Subcutaneous abdominal adipose tissue (tissue), 5 donors: Measurements from ENCODE around the gene ANGPT4.
"Not testable (repeated sequence)": the region's sequence is repeated elsewhere in the genome, so short reads cannot be mapped to it uniquely, and the experiment has no call there.

ENCODE experiments used
- H3K27ac ChIP-seq: one replicate; pipeline ENCODE4 v1.7.0; 2013; ENCODE audit warnings: low read depth, mild to moderate bottlenecking, inconsistent platforms, low read length, moderate library complexity
- H3K27me3 ChIP-seq, 5 donors: one replicate each; pipeline ENCODE4 v1.7.0; 2013; ENCODE audit warnings: low read length in 5 of 5, inconsistent platforms in 1 of 5; ENCODE audit not compliant: control insufficient read depth in 5 of 5, insufficient read depth in 4 of 5
- H3K36me3 ChIP-seq, 5 donors: one replicate each; pipeline ENCODE4 v1.7.0; 2013; ENCODE audit warnings: low read length in 5 of 5; ENCODE audit not compliant: control insufficient read depth in 5 of 5, insufficient read depth in 5 of 5
- H3K4me1 ChIP-seq, 5 donors: one replicate each; pipeline ENCODE4 v1.7.0; 2013; ENCODE audit warnings: low read length in 5 of 5, mild to moderate bottlenecking in 3 of 5, moderate library complexity in 1 of 5; ENCODE audit not compliant: control insufficient read depth in 5 of 5, insufficient read depth in 5 of 5
- H3K4me3 ChIP-seq, 5 donors: one replicate each; pipeline ENCODE4 v1.7.0; 2013; ENCODE audit warnings: low read length in 5 of 5, low read depth in 1 of 5
- H3K9ac ChIP-seq, 5 donors: one replicate each; pipeline ENCODE4 v1.7.0; 2013; ENCODE audit warnings: low read length in 5 of 5, mild to moderate bottlenecking in 4 of 5, moderate library complexity in 3 of 5
- H3K9me3 ChIP-seq, 5 donors: one replicate each; pipeline ENCODE4 v1.7.0; 2013; ENCODE audit warnings: low read length in 5 of 5; ENCODE audit not compliant: control insufficient read depth in 5 of 5
- donor health status: healthy.
- donor health status: healthy.
- donor health status: healthy.
- donor health status: healthy.
- donor health status: healthy.

ANGPT4 gene

DNA sequence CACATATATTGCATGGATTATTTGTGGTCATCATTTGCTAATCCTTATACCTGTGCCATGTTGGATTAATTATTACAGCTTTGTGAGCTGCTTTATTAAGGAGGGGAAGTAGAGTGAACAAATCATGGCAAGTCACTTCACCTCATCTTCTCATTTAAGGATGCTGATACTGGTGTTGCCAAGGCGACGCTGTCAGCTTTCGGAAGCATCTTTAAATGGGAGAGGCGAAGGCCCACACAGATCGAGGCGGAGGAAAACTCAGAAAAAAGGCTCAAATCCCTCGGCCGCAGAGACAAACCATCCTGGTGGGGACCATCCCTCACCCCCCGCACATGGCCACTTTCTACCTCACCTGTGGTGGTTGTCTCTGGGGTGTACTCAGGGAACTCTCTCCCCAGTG, 47.9 kb downstream of the ANGPT4 start:
- H3K27me3 ChIP-seq, result peaks cover 0 to 12% (median 2%) of the 10 kb centered on the region in 5 donors
- H3K36me3 ChIP-seq, result no peaks in the 10 kb centered on the region
- no peak overlapping the region for H3K4me3 ChIP-seq
- no peaks in the 10 kb centered on the region for H3K9me3 ChIP-seq
- no peaks in the 10 kb centered on the region for H3K4me1 ChIP-seq
- H3K9ac ChIP-seq, result no peak overlapping the region
- no peak overlapping the region for H3K27ac ChIP-seq

DNA sequence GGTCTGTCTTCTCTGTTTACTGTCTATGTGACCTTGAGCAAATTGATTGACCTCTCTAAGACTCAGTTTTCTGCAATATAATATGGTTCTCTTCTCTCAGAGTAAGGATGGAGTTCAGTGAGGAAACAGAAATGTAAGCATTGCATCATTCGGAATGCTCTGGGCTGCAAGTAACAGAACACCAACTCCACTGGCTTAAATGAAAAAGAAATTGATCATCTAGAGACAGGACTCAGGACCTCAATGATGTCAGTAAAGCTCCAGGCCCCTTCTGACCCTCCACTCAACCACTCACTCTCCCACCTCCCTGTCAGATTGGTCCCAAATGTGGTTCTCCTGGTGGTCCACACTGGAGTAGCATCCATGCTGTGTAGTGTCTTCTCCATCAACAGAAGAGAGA, 50.7 kb downstream of the ANGPT4 start:
- Histone ChIP-seq H3K9ac (no peak overlapping the region), H3K4me3 (no peak overlapping the region), H3K27me3 (peaks cover 0 to 4% (median 0%) of the 10 kb centered on the region in 5 donors), H3K9me3 (no peaks in the 10 kb centered on the region), H3K36me3 (no peaks in the 10 kb centered on the region), H3K4me1 (no peaks in the 10 kb centered on the region), H3K27ac (no peak overlapping the region)

DNA sequence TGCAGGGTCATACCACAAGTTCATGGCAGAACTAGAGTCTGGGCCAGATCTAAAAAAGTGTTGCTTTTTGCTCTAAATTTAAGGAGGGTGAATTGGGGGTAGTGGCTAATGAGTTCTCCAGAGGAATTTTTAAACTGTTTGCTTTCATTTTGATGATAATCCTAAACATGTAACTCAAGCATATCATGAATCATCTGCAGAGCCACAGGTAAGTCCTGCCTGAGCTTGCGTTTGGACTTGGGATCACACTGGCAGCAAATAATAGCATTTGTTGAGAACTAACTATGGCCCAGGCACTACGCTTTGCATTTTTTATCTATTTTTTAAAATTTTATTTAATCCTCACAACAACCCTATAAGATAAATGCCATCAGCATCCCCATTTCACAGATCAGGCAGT, 55.2 kb downstream of the ANGPT4 start:
- Histone ChIP-seq H3K9me3 (no peaks in the 10 kb centered on the region), H3K27ac (no peak overlapping the region), H3K36me3 (no peaks in the 10 kb centered on the region), H3K27me3 (no peaks in the 10 kb centered on the region), H3K9ac (no peak overlapping the region), H3K4me3 (no peak overlapping the region), H3K4me1 (peaks cover 0 to 7% (median 2%) of the 10 kb centered on the region in 5 donors)

DNA sequence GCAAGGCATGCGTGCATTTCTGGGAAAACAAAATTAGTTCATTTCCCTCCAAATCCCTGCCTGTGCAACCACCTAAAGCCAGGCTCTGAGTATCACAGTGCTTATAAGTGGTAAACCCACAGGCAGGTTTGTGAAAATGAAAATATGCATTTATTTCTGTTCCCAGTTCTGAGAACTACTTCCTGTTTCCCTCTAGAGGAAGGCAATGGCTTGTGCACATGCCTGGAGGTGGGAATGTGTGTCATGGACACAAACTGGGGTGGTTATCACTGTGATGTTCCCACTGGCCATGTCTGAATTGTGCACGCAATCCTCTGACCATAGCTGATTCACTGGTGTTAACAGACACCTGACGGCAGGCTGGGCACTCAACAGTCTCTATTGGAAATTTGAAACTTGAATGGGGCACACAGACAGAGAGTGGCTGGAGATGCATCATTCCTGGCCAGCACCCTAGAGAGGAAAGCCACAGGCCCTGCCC, 56.3 kb downstream of the ANGPT4 start:
- Histone ChIP-seq H3K27me3 (no peaks in the 10 kb centered on the region), H3K9ac (no peak overlapping the region), H3K27ac (no peak overlapping the region), H3K4me3 (no peak overlapping the region), H3K9me3 (no peaks in the 10 kb centered on the region), H3K36me3 (no peaks in the 10 kb centered on the region), H3K4me1 (peaks cover 0 to 11% (median 2%) of the 10 kb centered on the region in 5 donors)

DNA sequence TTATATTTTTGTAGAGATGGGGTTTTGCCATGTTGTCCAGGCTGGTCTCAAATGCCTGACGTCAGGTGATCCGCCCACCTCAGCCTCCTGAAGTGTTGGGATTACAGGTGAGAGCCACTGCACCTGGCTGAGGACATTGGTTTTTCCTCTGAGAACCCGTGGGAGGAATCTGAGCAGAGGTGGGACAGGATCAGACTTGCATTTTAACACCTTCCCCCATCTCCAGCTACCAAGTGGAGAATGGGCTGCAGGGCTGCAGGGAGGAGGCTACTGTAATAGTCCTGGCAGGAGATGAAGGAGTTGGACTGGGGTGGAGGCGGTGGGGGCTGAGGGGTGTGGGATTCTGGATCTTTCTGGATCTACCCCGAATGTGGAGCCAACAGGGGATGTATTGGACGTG, 58.1 kb downstream of the ANGPT4 start:
- Histone ChIP-seq H3K27ac (no peak overlapping the region), H3K9me3 (no peaks in the 10 kb centered on the region), H3K4me1 (peaks cover 0 to 11% (median 2%) of the 10 kb centered on the region in 5 donors), H3K9ac (no peak overlapping the region), H3K36me3 (no peaks in the 10 kb centered on the region), H3K4me3 (no peak overlapping the region), H3K27me3 (no peaks in the 10 kb centered on the region)

DNA sequence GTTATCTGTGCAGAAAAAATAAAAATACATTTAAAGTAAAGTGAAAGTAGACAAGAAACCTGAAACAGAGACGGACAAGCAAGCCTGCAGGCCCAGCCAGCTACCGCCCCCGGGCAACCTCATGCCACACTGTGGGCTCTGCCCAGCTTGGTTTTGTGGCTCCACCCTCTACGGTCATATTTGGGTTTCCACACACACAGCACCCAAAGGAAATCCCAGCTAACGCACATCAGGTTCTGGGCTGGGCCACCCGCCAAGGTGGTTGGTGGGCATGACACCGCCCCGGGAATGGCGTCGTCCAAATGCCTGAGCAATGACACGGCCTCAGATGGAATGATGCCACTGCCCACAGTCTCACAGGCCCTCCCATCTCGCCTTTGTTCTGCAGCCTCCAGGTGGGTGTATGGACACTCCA, 59.8 kb downstream of the ANGPT4 start:
- H3K4me1 ChIP-seq, result peaks cover 0 to 11% (median 2%) of the 10 kb centered on the region in 5 donors
- no peaks in the 10 kb centered on the region for H3K27me3 ChIP-seq
- H3K4me3 ChIP-seq, result no peak overlapping the region
- no peak overlapping the region for H3K9ac ChIP-seq
- H3K27ac ChIP-seq, result no peak overlapping the region
- H3K9me3 ChIP-seq, result no peaks in the 10 kb centered on the region
- H3K36me3 ChIP-seq, result no peaks in the 10 kb centered on the region

DNA sequence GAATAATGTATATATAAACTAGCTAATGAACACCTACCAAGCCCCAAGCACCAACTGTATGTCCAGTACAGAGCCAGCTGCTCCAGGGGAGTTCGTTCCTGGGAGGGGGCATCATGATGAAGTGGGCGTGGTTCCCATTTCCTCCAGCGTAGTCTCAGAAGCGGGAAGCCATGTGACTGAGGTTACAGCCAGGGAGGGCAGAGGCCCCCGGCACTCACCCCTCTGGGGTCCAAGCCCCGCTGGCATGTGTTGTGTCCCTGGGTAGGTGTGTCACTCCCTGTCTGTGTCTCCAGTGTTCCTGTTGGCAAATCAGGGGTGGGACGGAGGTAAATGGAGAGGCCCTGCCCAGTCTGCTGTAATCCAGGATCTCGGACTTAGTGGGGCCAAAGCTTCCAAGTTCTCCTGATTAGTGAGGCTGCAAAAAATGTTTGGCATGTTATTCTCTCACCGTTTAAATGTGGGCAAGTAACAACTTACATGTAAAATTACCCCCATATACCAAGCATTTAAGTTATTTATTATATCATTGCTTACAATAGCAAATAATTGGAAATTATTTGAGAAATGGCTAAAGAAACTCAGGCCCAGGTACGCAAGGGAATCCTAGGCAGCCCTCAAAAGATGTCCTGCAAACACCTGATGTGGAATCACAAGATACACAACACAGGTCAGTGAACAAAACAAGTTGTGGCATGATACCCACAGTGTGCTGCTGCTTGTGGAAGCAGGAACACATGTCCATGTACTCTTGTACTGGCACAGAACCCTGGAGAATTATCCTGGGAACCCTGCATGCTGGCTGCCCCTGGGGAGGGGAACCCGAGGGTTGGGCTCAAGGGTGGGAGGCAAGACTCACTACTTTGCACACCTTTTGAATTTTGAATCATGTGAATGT, 60.4 kb downstream of the ANGPT4 start:
- H3K9ac ChIP-seq, result no peak overlapping the region
- no peak overlapping the region for H3K27ac ChIP-seq
- peaks cover 0 to 11% (median 2%) of the 10 kb centered on the region in 5 donors for H3K4me1 ChIP-seq
- H3K9me3 ChIP-seq, result no peaks in the 10 kb centered on the region
- H3K36me3 ChIP-seq, result no peaks in the 10 kb centered on the region
- no peaks in the 10 kb centered on the region for H3K27me3 ChIP-seq
- H3K4me3 ChIP-seq, result no peak overlapping the region

DNA sequence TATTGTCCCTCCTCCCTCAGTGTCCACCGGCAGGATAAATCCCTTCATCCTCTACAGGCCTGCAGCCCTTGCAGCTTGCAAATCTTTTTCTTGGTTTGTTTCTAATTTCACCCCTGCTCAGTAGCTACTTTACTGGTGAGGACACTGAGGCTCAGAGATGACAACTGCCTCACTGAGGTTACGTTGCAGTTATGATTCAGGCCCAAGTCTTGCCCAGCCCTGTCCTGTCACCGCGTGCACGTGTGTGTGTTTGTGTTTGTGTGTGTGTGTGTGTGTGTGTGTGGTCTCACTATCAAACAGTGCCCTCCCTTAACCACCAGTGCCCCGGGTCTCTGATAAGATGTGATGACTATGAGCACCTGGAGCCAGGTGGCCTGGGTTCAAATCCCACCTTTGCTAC, 61.5 kb downstream of the ANGPT4 start:
- Histone ChIP-seq H3K9ac (no peak overlapping the region), H3K9me3 (no peaks in the 10 kb centered on the region), H3K4me3 (no peak overlapping the region), H3K36me3 (no peaks in the 10 kb centered on the region), H3K4me1 (peaks cover 0 to 6% (median 0%) of the 10 kb centered on the region in 5 donors), H3K27me3 (no peaks in the 10 kb centered on the region), H3K27ac (no peak overlapping the region)

DNA sequence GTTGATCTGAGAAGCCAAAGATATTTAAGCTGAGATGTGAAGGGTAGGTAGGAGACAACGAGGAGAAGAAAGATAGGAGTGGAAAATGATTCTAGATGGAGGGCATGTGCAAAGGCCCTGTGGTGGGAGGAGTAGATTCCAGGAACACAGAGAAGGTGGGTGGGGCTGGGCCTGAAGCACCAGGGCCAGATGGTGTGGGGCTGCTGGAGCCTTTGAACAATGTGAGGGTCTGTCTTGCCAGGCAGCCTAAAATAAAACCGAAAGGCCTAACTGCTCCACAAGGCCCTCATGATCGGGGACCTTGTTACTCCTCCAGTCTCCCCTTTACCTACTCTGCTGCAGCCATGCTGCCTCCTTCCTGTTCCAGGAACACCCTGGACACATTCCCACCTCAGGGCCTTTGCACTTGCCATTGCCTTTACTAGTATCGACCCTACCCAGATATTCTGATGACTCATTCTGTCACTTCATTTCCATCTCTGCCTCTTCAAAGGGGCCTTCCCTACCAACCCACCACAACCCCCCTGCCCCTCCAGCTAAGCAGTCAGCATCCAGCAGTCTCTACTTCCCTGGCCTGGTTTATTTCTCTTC, 62.6 kb downstream of the ANGPT4 start:
- Histone ChIP-seq H3K27ac (no peak overlapping the region), H3K4me1 (peaks cover 0 to 5% (median 0%) of the 10 kb centered on the region in 5 donors), H3K9me3 (no peaks in the 10 kb centered on the region), H3K27me3 (no peaks in the 10 kb centered on the region), H3K36me3 (no peaks in the 10 kb centered on the region), H3K9ac (no peak overlapping the region), H3K4me3 (no peak overlapping the region)

DNA sequence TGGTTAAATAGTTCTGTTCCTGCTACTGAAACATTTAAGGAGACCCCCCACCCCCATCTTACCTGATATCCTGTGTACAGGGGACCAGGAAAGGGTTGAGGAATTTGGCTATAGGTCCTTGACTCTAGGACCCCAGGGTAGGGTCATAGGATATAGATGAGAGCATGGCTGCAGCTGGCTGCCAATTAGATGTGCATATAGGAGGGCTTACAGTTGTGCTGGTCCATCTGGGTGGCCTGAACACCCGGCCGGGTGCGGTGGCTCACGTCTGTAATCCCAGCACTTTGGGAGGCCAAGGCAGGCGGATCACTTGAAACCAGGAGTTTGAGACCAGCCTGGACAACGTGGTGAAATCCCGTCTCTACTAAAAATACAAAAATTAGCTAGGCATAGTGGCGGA, 67.4 kb downstream of the ANGPT4 start:
- not testable (repeated sequence) for H3K9me3 ChIP-seq, H3K36me3 ChIP-seq, H3K27ac ChIP-seq, H3K9ac ChIP-seq, H3K27me3 ChIP-seq, H3K4me3 ChIP-seq
- H3K4me1 ChIP-seq, result peaks cover 1 to 37% (median 28%) of the 10 kb centered on the region in 5 donors
